Measurements from ENCODE around the gene ASPSCR1. TPM values are rescaled to one million over a fixed set of nuclear protein-coding genes. Genes with fewer than 3 reads are reported as not detected.

ASPSCR1 gene
- total RNA-seq, 4 donors from 2014 or later: 21.0 to 61.7 (median 41.3) TPM

DNA sequence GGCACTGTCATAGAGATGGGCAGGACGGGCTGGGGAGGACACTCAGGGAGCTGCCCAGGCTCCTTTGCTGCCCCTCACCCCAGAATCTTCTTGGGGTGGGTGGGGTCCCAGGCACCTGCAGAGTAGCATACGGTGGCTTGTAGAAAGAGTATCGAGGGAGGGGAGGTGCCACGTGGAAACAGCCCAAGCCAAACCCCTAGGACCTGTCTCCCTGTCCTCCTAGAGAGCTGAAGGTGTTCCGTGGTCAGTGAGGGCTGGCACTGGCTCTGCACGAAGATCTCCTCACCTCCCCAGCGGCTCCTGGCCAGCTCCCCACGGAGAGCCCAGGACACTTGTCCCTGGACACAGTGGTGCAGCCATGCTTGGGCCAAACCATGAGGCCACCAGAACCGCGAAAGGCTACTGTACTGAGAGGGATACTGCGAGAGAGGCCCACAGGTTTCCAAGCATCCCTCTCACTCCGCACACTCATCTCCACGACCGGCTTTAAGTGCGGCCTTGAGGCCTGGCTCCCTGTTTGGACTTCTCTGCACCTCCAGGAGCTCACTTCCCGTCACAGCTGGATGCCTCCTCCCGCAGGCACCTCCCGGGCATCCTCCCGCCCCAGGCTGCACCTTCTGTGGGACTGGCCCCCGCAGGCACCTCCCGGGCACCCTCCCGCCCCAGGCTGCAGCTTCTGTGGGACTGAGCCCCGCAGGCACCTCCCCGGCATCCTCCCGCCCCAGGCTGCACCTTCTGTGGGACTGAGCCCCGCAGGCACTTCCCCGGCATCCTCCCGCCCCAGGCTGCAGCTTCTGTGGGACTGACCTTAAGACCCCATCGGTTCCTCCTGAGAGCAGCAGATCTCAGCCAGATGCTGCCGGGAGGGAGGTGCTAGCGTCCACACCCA lies 47.9 kb upstream of the ASPSCR1 start:
- Histone ChIP-seq H3K4me3 (no peak overlapping the region), H3K27me3 (peaks cover 17% of the 10 kb centered on the region), H3K27ac (no peak overlapping the region), H3K9me3 (no peaks in the 10 kb centered on the region), H3K36me3 (no peaks in the 10 kb centered on the region), H3K4me1 (peaks cover 20 to 42% (median 34%) of the 10 kb centered on the region in 4 donors)
- in situ Hi-C loops (cut with MboI; ENCODE audit: low pct_ligation_motif_present in 1 of 4, low pct_unique_long_range_greater_than_20kb in 1 of 4, low sequenced_read_pairs in 3 of 4): no loop called here
- 84% methylated on average over 31 of the region's 31 CpGs; no CpG with 5 or more reads in 1 of the 2 donors for WGBS, 2 donors (ENCODE audit: low coverage in 1 of 2)
- TF ChIP-seq POLR2A (IDR thresholded peaks at IDR 0.05): no peak
- no peak for TF ChIP-seq EP300 (IDR thresholded peaks at IDR 0.05; ENCODE audit: low read depth)
- TF ChIP-seq, protein P1, sequence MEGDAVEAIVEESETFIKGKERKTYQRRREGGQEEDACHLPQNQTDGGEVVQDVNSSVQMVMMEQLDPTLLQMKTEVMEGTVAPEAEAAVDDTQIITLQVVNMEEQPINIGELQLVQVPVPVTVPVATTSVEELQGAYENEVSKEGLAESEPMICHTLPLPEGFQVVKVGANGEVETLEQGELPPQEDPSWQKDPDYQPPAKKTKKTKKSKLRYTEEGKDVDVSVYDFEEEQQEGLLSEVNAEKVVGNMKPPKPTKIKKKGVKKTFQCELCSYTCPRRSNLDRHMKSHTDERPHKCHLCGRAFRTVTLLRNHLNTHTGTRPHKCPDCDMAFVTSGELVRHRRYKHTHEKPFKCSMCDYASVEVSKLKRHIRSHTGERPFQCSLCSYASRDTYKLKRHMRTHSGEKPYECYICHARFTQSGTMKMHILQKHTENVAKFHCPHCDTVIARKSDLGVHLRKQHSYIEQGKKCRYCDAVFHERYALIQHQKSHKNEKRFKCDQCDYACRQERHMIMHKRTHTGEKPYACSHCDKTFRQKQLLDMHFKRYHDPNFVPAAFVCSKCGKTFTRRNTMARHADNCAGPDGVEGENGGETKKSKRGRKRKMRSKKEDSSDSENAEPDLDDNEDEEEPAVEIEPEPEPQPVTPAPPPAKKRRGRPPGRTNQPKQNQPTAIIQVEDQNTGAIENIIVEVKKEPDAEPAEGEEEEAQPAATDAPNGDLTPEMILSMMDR (IDR thresholded peaks at IDR 0.05): no peak
- TF ChIP-seq POLR2AphosphoS5 (IDR thresholded peaks at IDR 0.05): no peak
- DNase-seq: no peak
- intact Hi-C loops (cut with DNase I; ENCODE audit: low total_unique reads): no loop called here

DNA sequence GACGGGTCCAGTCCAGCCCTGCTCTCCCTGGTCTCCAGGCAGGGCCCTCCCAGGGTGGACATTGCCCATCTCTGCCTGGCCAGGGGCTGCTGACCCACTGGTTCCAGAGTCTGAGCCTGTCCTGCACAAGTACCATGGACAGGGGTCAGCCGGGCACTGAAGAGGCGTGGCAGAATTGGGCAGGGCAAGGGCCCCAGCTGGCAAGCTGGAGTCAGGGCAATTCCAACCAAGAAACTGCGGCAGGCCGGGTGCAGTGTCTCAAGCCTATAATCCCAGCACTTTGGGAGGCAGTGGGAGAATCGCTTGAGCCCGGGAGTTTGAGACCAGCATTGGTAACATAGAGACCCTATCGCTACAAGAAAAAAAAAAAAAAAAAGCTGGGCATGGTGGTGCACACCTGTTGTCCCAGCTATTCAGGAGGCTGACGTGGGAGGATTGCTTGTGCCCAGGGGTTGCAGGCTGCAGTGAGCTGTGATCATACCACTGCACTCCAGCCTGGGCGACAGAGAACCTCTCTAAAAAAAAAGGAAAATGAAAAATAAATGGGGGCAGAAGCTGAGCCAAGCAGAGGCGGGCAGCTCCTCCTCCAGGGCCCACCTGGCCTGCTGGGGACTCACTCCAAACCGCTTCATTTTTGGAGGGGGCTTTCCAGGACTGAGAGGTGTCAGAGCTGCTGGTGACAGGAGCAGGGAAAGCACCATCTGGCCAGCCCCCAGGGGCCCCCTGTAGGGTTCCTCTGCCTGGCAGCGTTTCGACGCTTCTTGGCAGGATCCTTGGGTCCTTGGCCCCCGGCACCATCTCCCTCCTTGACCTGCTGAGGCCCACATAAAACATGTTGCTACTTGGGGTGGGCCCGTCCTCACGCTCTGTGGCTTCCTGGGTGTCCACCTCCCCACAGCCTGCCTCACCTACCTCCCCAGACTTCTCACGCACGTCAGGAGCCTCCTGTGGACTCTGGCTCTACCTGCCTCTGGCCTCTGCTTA lies 47.0 kb upstream of the ASPSCR1 start:
- no peaks in the 10 kb centered on the region for H3K9me3 ChIP-seq
- peak; percentile 49 for DNase-seq
- no peak overlapping the region for H3K4me3 ChIP-seq
- intact Hi-C loops (cut with DNase I; ENCODE audit: low total_unique reads) (no loop called here), in situ Hi-C loops (cut with MboI; ENCODE audit: low pct_ligation_motif_present in 1 of 4, low pct_unique_long_range_greater_than_20kb in 1 of 4, low sequenced_read_pairs in 3 of 4) (no loop called here)
- peaks cover 14 to 32% (median 25%) of the 10 kb centered on the region in 4 donors for H3K4me1 ChIP-seq
- no peaks in the 10 kb centered on the region for H3K36me3 ChIP-seq
- no peak for TF ChIP-seq POLR2AphosphoS5 (IDR thresholded peaks at IDR 0.05)
- TF ChIP-seq, protein P1 (IDR thresholded peaks at IDR 0.05): no peak
- TF ChIP-seq EP300 (IDR thresholded peaks at IDR 0.05; ENCODE audit: low read depth): no peak
- no peak for TF ChIP-seq POLR2A (IDR thresholded peaks at IDR 0.05)
- WGBS, 2 donors (ENCODE audit: low coverage in 1 of 2): 62 to 74% methylated on average over 7 to 20 of the region's 20 CpGs
- H3K27ac ChIP-seq: no peak overlapping the region
- peaks cover 17% of the 10 kb centered on the region for H3K27me3 ChIP-seq

DNA sequence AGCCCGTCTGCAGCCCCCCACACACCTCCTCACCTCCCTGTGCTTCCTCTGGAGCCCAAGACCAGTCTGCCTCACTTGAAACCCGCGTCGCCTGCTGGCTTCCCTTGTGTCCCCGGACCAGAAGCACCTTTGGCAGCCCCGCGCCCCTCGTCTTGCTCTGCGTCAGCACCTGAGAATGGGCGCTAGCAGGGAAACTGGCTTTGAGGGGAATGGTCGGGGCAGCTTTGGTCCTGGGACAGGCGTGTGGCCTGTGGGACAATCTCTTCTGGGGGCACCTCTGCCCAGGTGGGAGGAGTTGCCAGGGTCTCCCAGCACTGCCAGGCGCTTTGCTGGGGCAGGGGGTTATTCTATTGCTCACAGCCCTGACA lies 46.3 kb upstream of the ASPSCR1 start:
- H3K27ac ChIP-seq: no peak overlapping the region
- peaks cover 8 to 31% (median 19%) of the 10 kb centered on the region in 4 donors for H3K4me1 ChIP-seq
- no peak overlapping the region for H3K4me3 ChIP-seq
- TF ChIP-seq, protein P1 (IDR thresholded peaks at IDR 0.05): no peak
- TF ChIP-seq POLR2AphosphoS5 (IDR thresholded peaks at IDR 0.05) (no peak), POLR2A (IDR thresholded peaks at IDR 0.05) (no peak), EP300 (IDR thresholded peaks at IDR 0.05; ENCODE audit: low read depth) (no peak)
- peaks cover 17% of the 10 kb centered on the region for H3K27me3 ChIP-seq
- no peaks in the 10 kb centered on the region for H3K9me3 ChIP-seq
- no peak for DNase-seq
- intact Hi-C loops (cut with DNase I; ENCODE audit: low total_unique reads) (no loop called here), in situ Hi-C loops (cut with MboI; ENCODE audit: low pct_ligation_motif_present in 1 of 4, low pct_unique_long_range_greater_than_20kb in 1 of 4, low sequenced_read_pairs in 3 of 4) (no loop called here)
- 77% methylated on average over 13 of the region's 13 CpGs; no CpG with 5 or more reads in 1 of the 2 donors for WGBS, 2 donors (ENCODE audit: low coverage in 1 of 2)
- no peaks in the 10 kb centered on the region for H3K36me3 ChIP-seq

All from transverse colon (tissue), 4 donors.